HG03520 (cell line): Measurements from ENCODE around the gene TIGIT.
"Not testable (repeated sequence)": the region's sequence is repeated elsewhere in the genome, so short reads cannot be mapped to it uniquely, and the experiment has no call there.

Experiments
- ATAC-seq: cut with Tn5 transposase; IDR thresholded peaks from one replicate; pipeline ENCODE4 v1.9.1; 2021; ENCODE audit warnings: mild to moderate bottlenecking, moderate library complexity; ENCODE audit not compliant: unreplicated experiment

The TIGIT gene

GRCh38 chr3:114293838-114294535, at the start of gene TIGIT:
Gene TIGIT, plus strand, starts transcription at chr3:114294028. Its CDS starts 34 bp downstream, at chr3:114294062.
- ATAC-seq: no peak

DNA sequence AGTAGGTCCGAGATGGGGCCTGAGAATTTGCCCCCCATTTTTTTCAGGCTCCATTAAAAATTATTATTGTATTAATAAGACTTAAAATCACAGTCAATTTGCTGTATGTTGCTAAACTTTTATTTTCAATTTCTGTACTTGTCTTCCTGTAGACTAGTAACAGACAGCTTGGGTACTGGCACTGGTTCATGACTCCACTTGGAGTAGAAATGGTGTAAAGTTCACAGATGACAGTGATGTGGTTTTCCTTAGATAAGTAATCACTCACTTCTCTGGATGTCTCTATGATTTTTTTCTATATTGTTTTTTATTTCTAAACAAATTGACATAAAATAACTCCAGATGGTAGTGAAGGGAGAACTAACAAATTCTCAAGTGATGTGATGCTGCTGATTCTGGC, 40.9 kb upstream of the TIGIT start:
- ATAC-seq: no peak

DNA sequence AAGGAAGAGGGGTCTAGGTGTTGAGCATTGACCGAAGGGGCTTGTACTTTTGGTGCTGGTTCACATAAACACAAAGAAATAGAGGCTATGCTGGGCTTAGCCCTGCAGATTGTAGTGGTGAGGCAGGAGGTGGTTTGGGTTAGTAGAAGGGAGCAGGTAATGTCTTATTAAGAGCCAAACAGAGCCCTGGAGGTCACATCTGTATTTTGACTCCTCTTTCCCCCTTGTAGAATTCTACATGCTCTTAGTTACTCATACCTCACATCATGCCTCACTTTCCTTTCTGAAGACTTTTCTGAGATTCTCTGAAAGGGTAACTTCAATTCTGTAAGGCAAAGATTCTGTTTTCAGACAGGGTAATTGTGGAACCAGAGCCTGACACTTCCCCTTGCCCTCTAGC, 40.3 kb upstream of the TIGIT start:
- ATAC-seq: no peak

- no peak for ATAC-seq
Measured at GRCh38 chr3:114259566-114259965, 34.3 kb upstream of the TIGIT start.

DNA sequence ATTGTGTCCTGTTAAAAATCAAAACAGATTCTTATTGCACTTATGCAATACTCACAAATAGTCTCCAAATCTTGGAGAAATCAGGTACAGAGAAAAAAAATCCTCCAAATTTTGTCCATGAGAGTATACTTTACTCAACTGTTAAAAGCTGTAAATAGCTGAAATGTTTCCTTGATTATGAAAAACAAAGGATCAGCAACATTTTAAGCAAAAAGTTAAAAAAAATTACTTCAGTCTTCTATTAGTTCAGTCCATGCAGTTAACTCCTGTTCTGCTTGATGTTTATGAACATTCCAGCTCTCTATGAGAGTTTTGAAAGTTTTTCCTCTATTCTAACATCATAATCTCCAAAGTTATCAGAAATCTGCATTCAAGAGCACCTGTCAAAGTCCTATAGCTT, 33.7 kb upstream of the TIGIT start:
- no peak for ATAC-seq

DNA sequence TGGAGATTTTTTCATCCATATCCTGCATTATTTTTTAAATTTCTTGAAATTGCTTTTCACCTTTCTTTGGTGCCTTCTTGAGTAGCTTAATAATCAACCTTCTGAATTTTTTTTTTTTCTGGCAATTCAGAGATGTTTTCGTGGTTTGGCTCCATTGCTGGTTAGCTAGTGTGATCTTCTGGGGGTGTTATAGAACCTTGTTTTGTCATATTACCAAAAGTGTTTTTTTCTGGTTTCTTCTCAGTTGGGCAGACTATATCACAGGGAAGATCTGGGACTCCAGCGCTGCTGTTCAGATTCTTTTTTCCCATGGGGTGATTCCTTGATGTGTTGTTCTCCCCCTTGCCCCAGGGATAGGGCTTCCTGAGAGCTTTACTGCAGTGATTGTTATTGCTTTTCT, 23.8 kb upstream of the TIGIT start:
- no peak for ATAC-seq

DNA sequence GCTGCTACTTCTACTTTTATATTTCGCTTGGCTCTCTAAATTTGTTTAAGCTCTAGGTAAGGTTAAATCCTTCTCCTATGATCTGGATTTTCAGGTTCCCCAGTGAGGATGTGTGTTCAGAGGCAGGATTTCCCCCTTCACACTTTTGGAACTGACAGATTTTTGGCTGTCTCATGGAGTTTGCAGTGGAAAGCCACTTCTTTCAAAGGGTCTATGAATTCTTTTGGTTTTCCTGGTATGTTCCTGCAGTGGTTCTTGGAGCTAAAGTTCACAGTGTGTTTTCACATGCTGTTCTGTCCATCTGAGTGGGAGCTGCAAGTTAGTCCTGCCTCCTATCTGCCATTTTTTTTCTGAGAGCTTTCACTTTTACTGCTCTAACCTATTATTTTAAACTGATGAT, 21.6 kb upstream of the TIGIT start:
- ATAC-seq: no peak

GRCh38 chr3:114274929-114275328, 18.9 kb upstream of the TIGIT start:
- ATAC-seq: no peak

DNA sequence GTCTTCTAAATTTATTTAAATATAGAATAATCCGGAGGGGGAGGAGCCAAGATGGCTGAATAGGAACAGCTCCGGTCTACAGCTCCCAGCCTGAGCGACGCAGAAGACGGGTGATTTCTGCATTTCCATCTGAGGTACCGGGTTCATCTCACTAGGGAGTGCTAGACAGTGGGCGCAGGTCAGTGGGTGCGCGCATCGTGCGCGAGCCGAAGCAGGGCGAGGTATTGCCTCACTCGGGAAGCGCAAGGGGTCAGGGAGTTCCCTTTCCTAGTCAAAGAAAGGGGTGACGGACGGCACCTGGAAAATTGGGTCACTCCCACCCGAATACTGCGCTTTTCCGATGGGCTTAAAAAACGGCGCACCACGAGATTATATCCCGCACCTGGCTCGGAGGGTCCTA, 17.0 kb upstream of the TIGIT start:
- ATAC-seq: not testable (repeated sequence)

GRCh38 chr3:114284644-114285043, 9.2 kb upstream of the TIGIT start:
- no peak for ATAC-seq

- no peak for ATAC-seq
Measured at GRCh38 chr3:114285648-114286230, 8.1 kb upstream of the TIGIT start.

DNA sequence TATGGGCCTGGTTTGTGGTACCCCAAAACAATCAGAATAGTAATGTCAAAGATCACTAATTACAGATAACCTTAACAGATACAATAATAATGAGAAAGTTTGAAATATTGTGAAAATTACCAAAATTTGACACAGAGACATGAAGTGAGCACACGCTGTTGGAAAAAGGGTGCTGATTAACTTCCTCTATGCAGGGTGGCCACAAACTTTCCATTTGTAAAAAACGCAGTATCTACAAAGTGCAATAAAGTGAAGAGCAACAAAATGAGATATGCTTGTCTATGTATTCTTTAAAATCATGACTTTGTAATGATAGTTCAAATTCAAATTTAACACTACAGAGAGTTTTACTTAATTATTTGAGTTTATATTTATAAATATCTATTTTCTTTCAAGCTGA, 7.6 kb upstream of the TIGIT start:
- ATAC-seq: no peak

GRCh38 chr3:114290911-114291901, 2.6 kb upstream of the TIGIT start:
- ATAC-seq: peak; percentile 91

- ATAC-seq: no peak
Measured at GRCh38 chr3:114294940-114295480, 1.2 kb downstream of the TIGIT start.

GRCh38 chr3:114295946-114296345, 2.1 kb downstream of the TIGIT start:
- ATAC-seq: no peak

DNA sequence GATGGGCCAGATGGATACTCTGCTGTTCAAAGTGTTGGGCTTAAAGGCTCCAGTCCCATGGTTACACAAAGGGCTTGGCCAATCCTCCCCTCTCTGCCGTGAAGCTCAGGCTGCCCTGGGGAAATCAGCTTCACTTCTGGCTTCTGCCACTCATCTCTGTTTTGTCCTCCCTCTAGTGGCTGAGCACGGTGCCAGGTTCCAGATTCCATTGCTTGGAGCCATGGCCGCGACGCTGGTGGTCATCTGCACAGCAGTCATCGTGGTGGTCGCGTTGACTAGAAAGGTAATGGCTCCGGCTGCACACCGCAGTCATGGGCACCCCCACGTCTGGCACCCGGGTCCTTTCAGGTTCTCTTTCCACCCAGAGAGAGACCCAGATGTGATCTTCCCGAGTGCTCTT, 5.6 kb downstream of the TIGIT start:
- ATAC-seq: peak; percentile 66

DNA sequence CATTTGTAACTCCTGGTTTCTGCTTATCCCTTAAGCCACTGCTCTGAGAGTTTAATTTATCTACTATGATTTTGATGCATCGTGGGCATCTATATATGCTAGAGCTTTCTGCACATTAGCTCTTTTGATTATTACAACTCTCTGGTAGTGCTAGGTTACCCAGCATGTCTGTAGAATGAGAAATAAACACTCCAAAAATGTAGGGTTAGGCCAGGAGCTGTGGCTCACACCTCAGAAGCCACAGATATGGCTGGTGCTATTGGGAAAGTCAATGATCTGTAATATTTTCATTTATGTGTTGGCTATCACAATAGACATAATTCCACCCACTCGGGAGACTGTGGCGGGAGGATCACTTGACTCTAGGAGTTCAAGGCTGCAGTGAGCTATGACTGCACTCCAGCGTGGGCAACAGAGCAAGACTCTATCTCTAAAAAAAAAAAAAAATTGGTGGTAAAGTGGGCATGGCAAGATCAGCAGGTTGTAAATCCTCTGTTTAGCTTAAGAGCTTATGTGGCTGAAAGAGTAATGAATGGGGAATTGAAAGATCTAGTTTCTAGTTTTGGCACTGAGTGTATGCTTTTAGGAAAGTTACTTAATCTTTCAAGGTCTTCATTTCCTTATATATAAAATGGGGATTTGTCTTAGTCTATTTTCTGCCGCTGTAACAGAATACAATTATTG, 6.3 kb downstream of the TIGIT start:
- ATAC-seq: no peak

- ATAC-seq: peak; percentile 43
Measured at GRCh38 chr3:114307222-114307830, 13.5 kb downstream of the TIGIT start.

GRCh38 chr3:114307832-114308231, 14.0 kb downstream of the TIGIT start:
- no peak for ATAC-seq

GRCh38 chr3:114308377-114308776, 14.5 kb downstream of the TIGIT start:
- peak; percentile 8 for ATAC-seq
